Measurements from ENCODE around the gene PAX1. TPM values are rescaled to one million over a fixed set of nuclear protein-coding genes. Genes with fewer than 3 reads are reported as not detected.

PAX1 gene
- not detected for total RNA-seq

DNA sequence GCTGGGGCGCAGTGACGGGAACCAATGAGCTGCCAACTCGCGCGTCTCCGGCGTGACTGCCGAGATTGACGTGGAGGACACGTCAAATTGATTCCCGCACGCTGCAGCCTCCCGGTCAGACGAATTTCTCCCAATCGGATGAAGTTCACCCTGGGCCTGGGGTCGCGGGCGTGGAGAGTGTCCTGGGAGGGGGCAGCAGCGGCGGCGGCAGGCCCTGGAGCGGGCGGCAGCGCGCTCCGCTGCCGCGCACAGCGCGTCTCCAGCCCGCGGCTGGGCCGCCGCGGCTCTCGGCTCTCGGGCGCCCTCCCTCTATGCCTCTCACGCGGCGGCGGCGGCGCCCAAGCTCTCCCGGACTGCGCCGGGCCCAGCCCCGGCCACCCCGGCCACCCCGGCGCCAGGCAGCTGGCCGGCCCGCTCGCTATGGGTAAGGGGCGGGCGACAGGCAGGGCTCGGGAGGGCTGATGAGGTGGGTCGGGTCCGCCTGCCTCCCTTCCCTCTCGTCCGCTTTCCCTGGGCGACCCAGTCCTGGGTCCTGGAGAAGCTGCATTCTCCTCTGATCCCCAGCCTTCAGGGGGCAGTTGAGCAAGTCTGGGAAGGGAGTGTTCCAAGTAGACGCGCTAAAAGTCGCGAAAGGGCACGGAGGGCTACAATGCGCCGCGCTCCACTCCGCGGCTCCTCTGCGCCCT, at the start of gene PAX1:
Gene PAX1, plus strand, starts transcription at position 90 of the 686 bp plus-strand sequence. Its CDS starts 49 bp downstream, at position 139.

Small RNAs within 50 kb of the gene (small RNA-seq; reads per million reads assigned to genes)
- gene RPL41P1: 0 reads per million in 2 donors

Other genes starting within 250 kb of the PAX1 start
- not detected for gene NKX2-2, start 191.6 kb upstream of the PAX1 start, total RNA-seq